GM19452 (cell line): ENCODE results near the gene DSCAML1.
"Not testable (repeated sequence)": the region's sequence is repeated elsewhere in the genome, so short reads cannot be mapped to it uniquely, and the experiment has no call there.

Experiments used
- ATAC-seq: cut with Tn5 transposase; IDR thresholded peaks from one replicate; pipeline ENCODE4 v1.9.1; 2021; ENCODE audit not compliant: unreplicated experiment

The DSCAML1 gene

DNA sequence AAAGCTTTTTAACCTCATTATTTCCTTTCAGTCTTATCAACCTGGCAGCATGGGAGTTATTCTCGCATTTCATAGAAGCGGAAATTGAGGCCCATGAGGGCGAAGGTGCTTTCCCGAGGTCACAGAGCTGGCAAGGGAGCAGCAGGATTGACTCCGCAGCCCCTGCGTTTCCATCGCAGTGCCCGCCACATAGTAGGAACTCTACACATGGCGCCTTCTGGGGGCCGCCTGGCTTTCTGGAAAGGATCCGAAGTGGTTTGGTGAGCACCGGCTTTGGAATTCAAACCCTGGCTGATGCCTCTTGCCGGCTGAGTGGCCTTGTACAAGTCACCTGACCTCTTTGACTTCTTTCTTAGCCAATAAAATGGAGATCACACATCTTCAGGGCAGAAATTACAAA, 376.0 kb downstream of the DSCAML1 start:
- no peak for ATAC-seq

DNA sequence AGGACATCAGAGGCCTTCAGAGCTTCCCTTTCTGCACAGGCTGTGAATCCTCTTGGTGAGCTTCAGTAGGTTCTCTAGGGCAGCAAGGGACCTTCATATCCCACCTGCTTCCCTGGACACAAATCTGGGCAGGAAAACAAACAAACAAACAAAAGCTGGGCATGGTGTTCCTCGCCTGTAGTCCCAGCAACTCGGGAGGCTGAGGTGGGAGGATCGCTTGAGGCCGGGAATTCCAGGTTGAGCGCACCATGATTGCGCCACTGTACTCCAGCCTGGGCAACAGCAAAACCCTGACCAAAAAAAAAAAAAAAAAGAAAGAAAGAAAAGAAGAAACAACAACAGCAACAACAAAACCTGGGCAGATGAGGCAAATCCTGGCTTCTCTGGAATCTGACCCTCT, 376.4 kb downstream of the DSCAML1 start:
- no peak for ATAC-seq

- ATAC-seq: no peak
Measured at GRCh38 chr11:117420143-117420485, 376.9 kb downstream of the DSCAML1 start.

GRCh38 chr11:117419482-117420142, 377.4 kb downstream of the DSCAML1 start:
- ATAC-seq: no peak

GRCh38 chr11:117418737-117419481, 378.1 kb downstream of the DSCAML1 start:
- no peak for ATAC-seq

DNA sequence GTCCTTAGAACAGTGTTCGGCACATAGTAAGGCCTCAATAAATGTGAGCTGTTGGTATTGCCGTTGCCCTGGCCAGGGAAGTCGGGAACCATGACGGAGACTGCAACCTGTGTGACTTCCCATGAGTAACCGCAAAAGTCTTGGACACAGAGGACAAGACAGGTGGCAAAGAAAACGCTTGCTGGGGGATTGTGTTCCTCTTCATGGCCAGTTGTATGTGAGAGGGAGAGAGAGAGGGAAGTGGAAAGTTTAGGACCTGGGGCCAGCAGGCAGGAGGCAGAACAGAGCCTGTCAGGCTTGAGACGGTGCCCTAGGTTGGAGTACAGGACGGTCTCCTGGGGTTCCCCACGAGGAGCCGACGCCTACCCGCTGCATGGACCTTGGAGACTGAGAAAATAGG, 379.2 kb downstream of the DSCAML1 start:
- no peak for ATAC-seq

GRCh38 chr11:117417342-117417741, 379.7 kb downstream of the DSCAML1 start:
- ATAC-seq: no peak

- ATAC-seq: no peak
Measured at GRCh38 chr11:117415358-117415896, 381.6 kb downstream of the DSCAML1 start.

- ATAC-seq: no peak
Measured at GRCh38 chr11:117414724-117415123, 382.3 kb downstream of the DSCAML1 start.

DNA sequence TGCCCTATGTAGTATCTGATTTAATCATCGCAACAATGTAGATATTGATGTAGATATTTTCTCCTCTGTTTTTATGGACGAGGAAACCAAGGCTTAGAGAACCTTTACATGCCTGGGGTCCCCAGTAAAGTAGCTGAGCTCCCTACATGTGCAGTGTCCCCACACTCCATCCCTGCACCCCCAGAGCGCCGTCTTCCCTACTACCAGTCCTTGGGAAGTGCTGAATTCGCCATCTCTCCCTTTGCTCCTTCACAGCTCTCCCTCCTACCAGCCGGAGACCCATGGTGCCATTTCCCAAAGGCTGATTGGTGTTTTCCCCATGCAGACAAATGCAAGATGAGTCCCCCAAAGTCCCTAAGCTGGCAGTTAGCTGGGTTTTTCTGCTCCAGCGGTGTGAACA, 383.4 kb downstream of the DSCAML1 start:
- ATAC-seq: no peak

GRCh38 chr11:117412653-117413275, 384.3 kb downstream of the DSCAML1 start:
- no peak for ATAC-seq

DNA sequence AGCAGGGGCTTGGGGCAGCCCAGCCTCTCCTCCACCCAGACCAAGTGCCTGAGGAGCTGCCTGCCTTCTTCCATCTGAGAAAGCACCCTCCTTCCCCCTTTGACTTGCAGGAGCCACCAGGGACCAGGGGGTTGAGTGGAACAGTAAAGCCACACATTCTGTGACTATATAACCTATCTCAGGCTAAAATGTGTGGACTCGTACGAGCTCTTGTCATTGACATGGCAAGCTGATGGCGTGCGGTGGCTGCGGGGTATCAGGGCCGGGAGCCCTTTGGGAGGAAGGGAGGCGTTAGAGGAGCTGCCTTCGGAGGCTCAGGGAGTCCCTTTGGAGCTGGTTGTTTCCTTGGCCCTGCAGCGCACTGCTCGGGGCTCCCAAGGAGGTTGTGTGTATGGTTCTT, 384.8 kb downstream of the DSCAML1 start:
- no peak for ATAC-seq

DNA sequence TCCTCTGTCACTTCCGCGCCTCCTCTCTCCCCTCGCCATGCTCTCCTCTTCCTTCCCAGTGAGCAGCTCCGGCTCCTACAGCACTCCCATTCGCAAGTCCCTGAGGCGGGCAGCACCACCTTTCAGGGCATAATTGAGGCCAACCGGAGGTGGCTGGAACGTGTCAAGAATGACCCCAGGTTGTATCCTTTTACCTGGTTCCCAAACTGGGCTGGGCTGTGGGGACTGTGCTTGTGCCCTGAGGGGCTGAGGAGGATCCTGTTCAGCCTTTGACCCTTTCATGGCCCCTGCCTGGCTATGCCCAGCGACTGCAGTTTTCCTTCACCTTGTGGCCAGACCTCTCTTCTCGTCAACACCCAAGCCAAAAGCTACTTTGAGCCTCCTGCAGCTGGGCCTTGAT, 385.3 kb downstream of the DSCAML1 start:
- ATAC-seq: no peak

DNA sequence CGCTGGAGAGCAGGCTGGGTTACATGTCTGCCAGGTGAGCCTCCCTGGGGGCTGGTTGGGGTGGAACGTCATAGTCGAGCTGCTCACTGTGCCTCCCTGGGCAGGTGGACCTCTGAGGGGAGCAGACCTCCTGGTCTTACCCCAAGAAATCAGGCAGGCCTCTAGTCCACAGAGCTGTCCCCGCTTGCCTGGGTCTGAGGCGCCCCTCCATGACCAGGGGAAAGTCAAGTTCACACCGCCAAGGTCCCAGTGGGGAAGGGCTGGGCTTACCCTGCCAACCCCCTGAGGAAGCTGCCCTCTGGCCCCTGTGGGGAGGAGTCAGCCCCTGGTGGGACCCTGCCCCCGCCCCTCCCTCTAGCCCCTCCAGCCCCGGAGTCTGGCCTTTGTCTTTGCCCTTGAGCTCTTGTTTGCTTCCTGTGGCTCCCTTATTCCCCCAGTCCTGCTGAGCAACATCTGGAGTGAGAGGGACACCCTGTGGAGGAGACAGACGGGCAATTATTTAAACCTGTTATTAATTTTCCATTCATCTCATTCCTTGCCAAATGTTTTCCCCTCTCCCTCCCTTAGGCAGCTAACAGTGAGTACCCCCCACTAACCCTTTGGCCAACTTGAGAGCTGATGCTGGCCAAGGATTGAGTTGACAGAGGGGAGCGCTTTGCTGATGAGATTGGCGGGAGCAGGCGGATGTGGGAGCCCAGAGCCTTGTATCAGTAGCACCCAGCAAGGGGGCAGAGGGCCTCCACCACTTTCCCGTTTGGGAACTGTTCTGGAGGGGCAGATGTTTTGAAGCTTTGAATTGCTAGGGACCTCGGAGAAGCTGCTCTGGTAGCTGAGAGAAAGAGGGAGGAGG, 385.9 kb downstream of the DSCAML1 start:
- no peak for ATAC-seq

- no peak for ATAC-seq
Measured at GRCh38 chr11:117410238-117410637, 386.8 kb downstream of the DSCAML1 start.

DNA sequence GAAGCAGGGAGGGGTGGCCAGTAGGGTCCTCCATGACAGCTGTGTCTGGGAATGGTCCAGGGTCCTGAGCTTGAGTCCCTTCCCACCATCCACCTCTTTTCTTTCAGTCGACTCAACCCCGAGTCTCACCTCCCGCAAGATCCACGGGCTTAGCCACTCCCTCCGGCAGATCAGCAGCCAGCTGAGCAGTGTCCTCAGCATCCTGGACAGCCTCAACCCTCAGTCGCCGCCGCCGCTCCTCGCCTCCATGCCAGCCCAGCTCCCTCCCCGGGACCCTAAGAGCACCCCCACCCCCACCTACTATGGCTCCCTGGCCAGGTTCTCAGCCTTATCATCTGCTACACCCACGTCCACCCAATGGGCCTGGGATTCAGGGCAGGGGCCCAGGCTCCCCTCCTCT, 387.5 kb downstream of the DSCAML1 start:
- ATAC-seq: no peak

- ATAC-seq: no peak
Measured at GRCh38 chr11:117408356-117408755, 388.7 kb downstream of the DSCAML1 start.

GRCh38 chr11:117407016-117407415, 390.0 kb downstream of the DSCAML1 start:
- no peak for ATAC-seq

- ATAC-seq: not testable (repeated sequence)
Measured at GRCh38 chr11:117405898-117406297, 391.1 kb downstream of the DSCAML1 start.

GRCh38 chr11:117399100-117399840, 397.7 kb downstream of the DSCAML1 start:
- ATAC-seq: not testable (repeated sequence)
